ENCODE results near the gene RANBP3L.

Gene RANBP3L

GRCh38 chr5:36242534-36243485 lies 58.9 kb downstream of the RANBP3L start:
- no peak for DNase-seq

DNA sequence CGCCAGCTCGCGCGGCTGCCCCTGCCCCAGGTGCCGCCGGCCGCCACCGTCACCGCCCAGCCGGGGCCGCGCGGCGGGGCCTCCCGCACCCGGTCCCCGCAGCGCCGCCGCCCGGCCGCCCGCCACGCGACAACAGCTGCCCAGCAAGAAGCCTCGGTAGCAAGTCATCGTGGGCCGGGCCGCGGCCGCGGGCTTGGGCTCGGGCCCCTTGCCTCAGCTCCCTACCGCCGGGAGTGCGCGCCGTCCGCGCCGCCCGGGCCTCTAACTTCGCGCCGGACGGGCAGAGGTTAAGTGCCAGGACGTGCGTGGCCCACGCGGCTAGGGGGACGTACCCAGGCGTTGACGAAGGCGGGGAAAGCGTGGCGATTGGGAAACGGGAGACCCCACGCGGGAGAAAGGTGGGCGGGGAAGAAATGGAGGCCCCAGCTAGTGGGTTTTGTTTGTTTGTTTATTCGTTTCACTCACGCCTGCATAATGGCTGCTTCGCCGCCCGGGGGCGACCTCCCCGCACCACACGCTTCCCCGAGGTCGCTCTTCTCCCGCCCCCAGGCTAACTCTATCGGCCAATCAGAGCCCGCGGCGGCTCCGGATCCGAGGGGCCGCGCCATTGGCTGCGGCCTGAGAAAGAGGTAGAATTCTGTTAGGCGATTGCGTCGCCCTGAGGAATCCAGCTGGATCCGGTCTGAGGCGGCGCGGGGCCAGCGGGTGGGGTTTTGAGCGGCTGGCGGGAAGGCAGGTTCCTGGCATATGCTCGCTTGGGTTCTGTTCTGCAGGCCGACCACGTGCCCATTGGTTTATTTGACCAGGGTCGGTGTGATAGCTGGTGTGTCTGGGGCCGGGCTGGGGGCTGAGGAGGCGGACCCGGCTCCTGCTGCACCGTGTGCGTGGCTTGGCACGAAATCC lies 59.8 kb downstream of the RANBP3L start, which contains the start of gene NADK2:
Gene NADK2, minus strand, starts transcription at position 295 of the 903 bp plus-strand sequence. Its CDS starts 127 bp downstream, at position 168.
- peak; percentile 89 for DNase-seq

DNA sequence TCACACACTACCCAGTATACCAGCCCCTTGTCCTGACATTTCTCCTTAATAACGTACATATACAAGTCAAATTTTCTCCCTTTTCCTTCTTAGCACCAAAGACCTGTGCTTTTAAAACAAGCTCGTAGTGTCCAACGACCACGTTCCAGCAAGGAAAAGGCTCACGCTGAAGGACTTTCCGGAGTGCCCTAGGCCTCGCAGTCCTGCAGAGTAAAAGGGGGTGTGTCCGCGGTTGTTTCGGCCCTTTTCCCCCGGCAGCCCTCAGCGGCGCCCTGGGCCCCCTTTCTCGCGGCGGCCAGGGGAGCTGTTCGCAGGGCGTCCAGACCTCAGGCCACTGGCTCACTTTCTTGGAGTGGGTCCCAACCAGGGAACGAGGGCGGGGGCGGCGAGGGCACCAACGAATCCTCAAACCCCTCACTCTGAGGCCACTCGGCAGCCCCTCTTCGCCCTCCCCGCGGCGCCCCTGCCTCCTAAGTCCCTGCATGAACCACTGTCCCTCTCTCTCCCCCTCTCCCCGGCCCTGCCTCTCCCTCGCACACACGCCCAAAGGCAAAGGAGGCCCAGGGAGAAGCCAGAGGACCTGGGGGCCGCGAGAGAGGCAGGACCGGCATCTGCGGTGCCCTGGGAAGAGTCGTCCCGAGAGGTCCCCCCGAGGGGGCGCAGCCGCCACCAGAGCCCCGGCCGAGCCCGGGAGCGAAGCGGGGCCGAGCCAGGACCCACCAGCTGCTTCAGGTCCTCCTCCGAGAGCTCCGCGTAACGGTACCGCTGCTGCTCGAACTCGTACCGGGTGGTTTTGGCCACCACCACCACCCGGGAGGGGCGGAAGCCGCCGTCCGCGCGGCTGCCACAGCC lies 60.7 kb downstream of the RANBP3L start:
- peak; percentile 13 for DNase-seq

GRCh38 chr5:36239370-36240293 lies 62.1 kb downstream of the RANBP3L start:
- no peak for DNase-seq

GRCh38 chr5:36238502-36239295 lies 63.0 kb downstream of the RANBP3L start:
- no peak for DNase-seq

DNA sequence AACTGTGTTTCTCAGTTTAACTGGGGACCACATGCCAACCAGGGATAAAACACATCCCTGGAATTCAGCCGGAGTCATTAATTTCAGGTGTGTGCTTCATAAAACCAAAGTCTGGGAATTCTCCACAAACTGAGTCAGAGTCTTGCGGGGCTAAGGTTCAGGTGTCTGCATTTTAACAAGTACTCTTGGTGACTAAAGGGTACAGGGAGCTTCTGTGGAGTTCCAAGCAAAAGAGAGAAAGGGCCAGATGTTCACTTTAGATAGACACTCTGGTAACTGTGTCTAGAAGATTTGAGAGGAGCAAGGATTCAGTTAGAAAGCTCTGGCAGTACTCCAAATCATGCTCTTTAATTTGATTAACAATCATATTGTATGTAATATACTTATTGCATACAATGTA lies 64.0 kb downstream of the RANBP3L start:
- DNase-seq, result no peak

GRCh38 chr5:36236801-36237200 lies 64.9 kb downstream of the RANBP3L start:
- DNase-seq, result no peak

GRCh38 chr5:36232533-36232932 lies 69.2 kb downstream of the RANBP3L start:
- DNase-seq, result no peak

GRCh38 chr5:36230151-36230790 lies 71.4 kb downstream of the RANBP3L start:
- DNase-seq, result no peak

DNA sequence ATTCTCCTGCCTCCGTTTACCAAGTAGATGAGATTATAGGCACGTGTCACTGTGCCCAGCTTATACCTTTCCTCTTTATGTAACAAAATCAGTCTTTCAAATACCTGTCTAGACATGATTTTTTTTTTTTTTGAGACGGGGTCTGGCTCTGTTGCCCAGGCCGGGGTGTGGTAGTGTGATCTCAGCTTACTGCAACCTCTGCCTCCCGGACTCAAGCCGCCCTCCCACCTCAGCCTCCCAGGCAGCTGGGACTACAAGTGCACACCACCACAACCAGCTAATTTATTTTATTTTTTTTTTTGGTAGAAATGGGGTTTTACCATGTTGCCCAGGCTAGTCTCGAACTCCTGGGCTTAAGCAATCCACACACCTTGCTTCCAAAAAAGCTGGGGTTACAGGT lies 73.2 kb downstream of the RANBP3L start:
- DNase-seq, result no peak

DNA sequence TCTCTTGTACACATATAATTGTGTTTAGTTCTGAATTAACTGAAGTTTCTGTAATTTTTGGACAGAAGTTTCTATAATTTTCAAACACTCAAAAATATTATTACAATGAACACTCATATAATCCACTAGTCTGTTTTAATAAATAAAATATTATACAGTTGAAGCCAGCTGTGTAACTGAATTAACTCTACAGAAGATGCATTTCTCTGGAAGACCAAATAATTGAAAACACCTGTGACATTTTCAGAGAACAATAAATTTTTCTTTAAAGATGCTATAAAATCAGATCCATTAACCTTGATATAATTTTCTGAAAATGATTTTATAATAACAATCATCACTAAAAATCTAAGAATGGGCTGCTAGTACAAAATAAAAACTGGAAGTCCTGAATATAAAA lies 74.7 kb downstream of the RANBP3L start:
- DNase-seq, result no peak

- no peak for DNase-seq
Measured at GRCh38 chr5:36222620-36223019, 79.1 kb downstream of the RANBP3L start.

DNA sequence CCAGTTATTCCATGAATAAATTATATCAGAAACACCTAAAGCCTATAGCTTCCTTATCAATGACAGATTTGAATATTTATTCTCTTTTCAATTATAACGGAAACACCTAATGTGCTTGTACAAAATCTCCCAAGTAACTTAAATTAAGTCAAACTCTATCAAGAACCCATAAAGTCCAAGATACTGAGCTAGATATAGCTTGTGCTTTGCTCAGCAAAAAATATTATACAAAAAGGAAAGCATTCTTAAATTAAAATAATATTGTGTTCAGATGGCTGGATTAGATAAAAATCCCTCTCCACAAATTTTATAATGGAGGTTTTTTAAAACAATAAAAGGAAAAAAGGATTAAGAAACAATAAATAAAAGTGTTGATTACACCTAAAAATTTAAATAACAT lies 83.7 kb downstream of the RANBP3L start:
- no peak for DNase-seq

- DNase-seq, result no peak
Measured at GRCh38 chr5:36217567-36217966, 84.1 kb downstream of the RANBP3L start.

- no peak for DNase-seq
Measured at GRCh38 chr5:36215910-36216309, 85.8 kb downstream of the RANBP3L start.

DNA sequence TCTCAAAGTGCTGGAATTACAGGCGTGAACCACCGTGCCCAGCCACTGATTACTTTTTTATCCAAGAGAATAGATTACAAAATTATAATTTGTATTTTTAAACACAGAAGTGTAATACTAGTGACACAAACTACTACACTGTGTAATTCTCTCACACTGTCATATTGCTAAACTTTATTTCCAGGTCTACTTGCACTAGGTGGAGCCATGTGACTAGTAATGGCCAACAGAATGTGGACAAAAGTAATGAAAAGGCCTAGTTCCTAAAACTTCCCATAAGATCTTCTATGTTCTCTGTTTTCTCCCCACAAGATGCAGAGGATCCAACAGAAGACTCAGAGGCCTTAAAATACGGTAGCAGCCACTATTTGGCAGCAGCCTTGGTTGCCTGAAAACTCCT lies 87.3 kb downstream of the RANBP3L start:
- no peak for DNase-seq

DNA sequence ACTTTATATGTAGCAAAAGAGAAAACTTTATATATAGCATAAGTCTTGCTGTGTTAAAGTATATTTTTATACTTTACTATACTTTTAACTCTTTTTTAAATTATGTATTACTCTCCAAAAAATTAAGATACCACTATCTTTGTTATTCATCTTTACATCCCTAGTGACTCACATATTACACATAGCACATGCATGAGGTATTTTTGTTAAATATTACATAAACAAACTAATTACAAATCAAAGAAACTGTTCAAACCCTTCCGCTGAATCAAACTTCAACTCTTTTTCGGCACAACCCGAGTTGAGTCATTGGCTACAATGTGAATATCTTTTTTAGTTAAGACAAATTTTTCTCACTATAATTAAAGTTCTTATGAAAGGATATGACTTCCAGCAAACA lies 92.0 kb downstream of the RANBP3L start:
- DNase-seq, result no peak

DNA sequence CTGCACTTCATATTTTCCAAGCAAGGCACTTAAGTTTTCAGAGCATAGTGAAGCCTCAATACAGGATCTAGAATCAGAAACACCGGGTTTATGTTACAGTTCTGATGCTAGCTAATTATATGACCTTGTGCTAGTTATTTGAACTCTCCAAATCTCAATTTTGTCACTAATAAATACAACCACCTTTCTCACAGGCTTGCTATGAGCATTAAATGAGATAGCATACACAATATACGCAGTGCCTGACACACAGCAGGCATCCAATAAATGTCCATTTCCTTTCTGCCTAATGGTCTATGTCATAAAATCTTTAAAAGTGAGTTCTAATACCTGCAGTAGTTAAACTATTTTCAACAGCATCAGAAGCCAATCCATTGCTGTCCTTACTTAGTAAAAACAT lies 92.9 kb downstream of the RANBP3L start:
- no peak for DNase-seq

GRCh38 chr5:36206913-36207312 lies 94.8 kb downstream of the RANBP3L start:
- no peak for DNase-seq

DNA sequence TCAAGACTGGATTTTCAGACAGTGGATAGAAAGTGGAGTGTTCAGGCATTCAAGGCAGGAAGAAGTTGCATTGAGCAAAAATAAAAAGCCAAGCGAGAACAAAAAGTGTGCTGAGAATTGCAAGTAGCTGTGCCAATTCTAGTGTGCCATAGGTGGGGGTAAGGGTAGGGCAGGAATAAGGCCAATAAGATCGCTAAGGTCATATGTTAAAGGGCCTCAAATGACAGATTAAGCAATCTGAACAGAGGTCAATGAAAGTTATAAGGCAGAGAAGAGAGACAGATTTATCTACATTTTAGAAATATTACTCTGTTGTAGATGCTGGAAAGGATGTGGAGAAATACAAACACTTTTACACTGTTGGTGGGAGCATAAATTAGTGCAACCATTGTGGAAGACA lies 96.4 kb downstream of the RANBP3L start:
- DNase-seq, result no peak
